RCC 7860 (cell line): ENCODE data around the gene MAN2B2.

ENCODE experiments used
- DNase-seq: peaks from one replicate; pipeline ENCODE4 v3.0.0-alpha.2; 2015; ENCODE audit warnings: low spot score
- FAIRE-seq: peaks from 2 replicates; lab custom pipeline; 2012; peaks lifted over from hg19 to GRCh38; lab: Jason Lieb, UNC

MAN2B2 gene

GRCh38 chr4:6592804-6593563 lies 18.0 kb downstream of the MAN2B2 start:
- DNase-seq (no peak), FAIRE-seq (no peak)

DNA sequence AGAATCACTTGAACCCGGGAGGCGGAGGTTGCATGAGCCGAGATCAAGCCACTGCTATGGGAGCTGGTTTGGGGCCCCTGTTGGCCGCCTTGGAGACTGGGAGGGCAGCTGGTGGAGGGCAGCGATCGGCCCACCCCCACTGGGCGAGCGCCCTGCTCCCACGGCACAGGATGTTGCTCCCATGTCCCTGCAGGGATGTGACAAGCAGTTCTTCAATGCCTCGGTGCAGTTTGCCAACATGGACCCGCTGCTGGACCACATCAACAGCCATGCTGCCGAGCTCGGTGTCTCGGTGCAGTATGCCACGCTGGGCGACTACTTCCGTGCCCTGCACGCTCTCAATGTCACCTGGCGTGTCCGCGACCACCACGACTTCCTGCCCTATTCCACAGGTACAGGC lies 19.4 kb downstream of the MAN2B2 start:
- no peak for FAIRE-seq
- no peak for DNase-seq

DNA sequence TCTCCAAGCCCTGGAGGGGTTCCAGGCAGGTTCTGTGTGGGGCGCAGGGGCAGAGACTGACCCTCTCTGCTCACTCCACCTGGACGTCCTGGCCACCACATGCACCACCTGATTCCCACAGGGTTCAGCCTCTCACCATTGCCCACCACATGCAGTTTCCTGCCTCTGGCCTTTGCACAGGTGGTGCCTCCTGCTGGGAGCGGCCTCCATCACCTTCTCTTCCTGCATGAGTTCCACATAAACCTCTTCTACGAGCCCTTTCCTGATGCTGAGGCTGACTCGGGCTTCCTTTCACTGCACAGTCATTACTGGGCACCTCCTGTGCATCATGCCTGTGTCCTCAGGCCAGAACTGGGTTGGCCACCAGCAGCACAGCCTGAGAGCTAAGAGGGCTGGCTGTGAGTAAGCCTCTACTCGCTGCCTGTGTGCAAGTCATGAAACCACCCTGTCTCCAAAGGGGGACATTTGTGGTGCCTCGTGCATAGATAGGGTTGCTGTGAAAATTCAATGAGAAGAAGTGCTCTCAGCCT lies 19.9 kb downstream of the MAN2B2 start:
- DNase-seq = no peak

GRCh38 chr4:6595897-6596537 lies 21.0 kb downstream of the MAN2B2 start:
- no peak for DNase-seq
- FAIRE-seq = no peak

More for the DNA sequence above, 19.9 kb downstream of the MAN2B2 start:
- no peak for FAIRE-seq

DNA sequence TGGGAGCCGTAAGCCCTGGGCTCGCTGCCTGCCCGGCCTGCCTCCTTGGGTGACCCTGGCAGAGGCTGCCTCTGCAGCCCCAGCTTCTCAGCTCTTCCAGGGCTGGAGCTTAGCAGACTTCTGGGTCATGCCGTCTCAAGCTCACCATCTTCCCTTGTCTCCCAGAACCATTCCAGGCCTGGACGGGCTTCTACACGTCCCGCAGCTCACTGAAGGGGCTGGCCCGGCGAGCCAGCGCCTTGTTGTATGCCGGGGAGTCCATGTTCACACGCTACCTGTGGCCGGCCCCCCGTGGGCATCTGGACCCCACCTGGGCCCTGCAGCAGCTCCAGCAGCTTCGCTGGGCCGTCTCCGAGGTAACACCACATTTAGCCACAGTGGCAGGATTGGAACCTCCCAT lies 22.0 kb downstream of the MAN2B2 start:
- no peak for FAIRE-seq
- DNase-seq = no peak

DNA sequence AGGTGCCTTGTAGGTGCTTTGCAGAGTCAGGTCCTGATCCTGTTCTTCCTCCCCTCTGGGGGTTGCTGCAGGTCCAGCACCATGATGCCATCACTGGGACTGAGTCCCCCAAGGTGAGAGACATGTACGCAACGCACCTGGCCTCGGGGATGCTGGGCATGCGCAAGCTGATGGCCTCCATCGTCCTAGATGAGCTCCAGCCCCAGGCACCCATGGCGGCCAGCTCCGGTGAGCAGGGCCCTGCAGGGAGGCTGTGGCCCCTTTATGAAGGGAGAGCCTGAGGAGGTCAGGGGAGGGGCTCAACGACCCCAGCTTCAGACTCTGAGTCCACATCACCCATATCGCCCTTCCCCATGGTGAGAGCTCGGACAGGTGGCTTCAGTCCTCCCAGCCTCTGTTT lies 23.1 kb downstream of the MAN2B2 start:
- DNase-seq (no peak), FAIRE-seq (no peak)

DNA sequence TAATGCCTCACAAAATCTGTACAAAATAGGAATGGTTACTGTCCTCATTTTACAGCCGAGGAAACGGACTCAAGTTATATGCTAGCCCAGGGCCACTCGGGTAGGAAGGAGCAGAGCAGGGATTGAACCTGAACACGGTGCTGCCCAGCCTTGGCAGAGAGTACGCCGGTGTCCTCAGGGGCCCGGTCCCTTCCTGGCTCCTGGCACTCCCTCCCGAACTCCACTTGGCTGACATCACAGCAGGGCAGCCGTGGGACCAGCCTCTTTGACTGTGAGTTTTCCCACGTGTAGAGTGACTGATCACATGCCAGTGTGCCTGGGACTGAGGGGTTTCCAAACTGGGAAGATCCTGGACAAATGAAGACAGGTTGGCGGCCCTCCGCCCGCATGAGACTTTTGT lies 23.7 kb downstream of the MAN2B2 start:
- FAIRE-seq = no peak
- DNase-seq = no peak

DNA sequence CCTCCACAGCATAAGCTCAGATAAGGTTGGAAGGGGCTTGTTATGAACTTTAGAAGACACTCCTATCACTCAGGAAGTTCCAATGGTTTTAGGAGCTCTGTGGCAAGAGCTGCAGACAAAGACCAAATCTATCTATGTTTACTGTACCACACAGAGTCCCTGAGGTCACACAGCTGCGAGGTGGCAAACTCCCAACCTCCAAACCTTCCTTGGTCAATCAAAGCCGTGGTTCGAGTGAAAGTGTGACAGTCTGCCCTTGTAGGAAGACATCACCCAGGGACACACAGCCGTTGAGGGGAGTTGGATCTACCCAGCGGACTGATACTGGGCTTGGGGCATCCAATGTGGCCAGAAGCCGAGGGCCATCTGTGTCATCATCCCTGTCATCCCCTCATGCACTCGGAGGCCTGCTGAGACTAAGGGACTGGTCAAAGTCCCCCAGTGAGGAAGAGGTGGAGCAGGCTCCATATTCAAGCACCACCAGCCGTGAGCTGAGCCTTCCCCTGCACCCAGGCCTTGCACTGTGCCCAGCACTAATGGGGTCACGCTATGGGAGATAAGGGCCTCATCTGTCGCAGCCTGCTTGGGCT lies 26.8 kb downstream of the MAN2B2 start:
- DNase-seq (no peak), FAIRE-seq (no peak)

- no peak for FAIRE-seq
- no peak for DNase-seq
These were observed 27.3 kb downstream of the MAN2B2 start for GRCh38 chr4:6602289-6602688.

DNA sequence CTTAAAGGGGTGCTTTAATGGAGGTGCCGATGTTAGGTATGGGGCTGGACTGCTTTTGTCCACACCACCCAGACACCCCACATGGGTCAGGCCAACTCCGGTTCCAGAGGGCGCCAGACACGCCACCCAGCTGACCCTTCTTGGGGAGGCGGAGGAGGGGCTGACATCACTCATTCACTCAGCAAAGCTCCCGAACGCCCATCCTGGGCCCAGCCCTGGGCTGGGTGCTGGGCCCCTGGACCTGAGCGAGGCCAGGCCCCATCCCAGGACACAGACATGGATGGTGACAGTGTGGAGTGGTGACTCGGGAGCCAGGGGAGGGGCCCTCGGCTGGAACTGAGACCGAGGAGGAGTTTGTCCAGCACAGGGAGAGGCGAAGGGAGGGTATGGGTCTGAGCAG lies 28.1 kb downstream of the MAN2B2 start:
- FAIRE-seq = no peak

DNA sequence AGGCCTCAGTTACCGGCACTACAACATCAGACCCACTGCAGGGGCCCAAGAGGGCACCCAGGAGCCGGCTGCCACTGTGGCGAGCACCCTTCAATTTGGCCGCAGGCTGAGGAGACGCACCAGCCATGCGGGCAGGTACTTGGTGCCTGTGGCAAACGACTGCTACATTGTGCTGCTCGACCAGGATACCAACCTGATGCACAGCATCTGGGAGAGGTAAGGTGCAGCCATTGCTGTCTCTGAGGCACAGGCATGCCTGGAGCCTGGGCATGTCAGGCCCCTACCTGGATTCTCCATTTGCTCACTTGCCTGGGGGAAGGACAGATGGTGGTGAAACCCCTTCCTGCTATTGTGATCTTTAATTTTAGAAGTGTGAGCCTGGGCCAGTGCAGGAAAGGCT lies 30.1 kb downstream of the MAN2B2 start:
- no peak for FAIRE-seq
- DNase-seq = no peak

More for the DNA sequence above, 28.1 kb downstream of the MAN2B2 start:
- DNase-seq = no peak

GRCh38 chr4:6605605-6606004 lies 30.6 kb downstream of the MAN2B2 start:
- DNase-seq (no peak), FAIRE-seq (no peak)

GRCh38 chr4:6606465-6607235 lies 31.7 kb downstream of the MAN2B2 start:
- FAIRE-seq (no peak), DNase-seq (no peak)

- DNase-seq (no peak), FAIRE-seq (no peak)
These were observed 32.5 kb downstream of the MAN2B2 start for GRCh38 chr4:6607368-6608055.

DNA sequence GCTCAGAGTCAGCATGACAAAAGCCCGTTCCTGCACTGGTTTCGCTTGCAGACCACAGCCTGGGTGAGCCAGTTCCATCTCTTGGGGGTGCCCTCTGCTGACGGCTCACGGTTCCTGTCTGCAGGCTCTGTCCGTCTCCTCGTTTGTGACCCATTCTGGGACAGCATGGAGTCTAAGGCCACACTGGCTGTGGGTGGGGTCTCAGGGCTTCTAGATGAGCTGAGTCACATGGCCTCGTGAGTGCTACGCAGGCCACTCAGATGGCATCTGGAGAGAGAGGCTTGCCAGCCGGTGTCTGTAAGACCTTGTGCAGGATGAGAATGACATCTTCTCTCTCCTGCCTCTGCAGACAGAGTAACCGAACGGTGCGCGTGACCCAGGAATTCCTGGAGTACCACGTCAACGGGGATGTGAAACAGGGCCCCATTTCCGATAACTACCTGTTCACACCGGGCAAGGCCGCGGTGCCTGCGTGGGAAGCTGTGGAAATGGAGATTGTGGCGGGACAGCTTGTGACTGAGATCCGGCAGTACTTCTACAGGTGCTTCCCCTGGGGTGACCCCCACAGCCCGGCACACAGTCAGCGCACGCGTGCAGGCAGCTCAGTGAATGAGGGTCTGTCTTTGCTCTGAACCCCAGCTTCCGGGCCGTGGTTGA lies 33.9 kb downstream of the MAN2B2 start:
- FAIRE-seq = no peak
- no peak for DNase-seq

- no peak for FAIRE-seq
- DNase-seq = no peak
These were observed 34.6 kb downstream of the MAN2B2 start for GRCh38 chr4:6609415-6610079.

- FAIRE-seq = no peak
These were observed 36.0 kb downstream of the MAN2B2 start for GRCh38 chr4:6610856-6611430.

DNA sequence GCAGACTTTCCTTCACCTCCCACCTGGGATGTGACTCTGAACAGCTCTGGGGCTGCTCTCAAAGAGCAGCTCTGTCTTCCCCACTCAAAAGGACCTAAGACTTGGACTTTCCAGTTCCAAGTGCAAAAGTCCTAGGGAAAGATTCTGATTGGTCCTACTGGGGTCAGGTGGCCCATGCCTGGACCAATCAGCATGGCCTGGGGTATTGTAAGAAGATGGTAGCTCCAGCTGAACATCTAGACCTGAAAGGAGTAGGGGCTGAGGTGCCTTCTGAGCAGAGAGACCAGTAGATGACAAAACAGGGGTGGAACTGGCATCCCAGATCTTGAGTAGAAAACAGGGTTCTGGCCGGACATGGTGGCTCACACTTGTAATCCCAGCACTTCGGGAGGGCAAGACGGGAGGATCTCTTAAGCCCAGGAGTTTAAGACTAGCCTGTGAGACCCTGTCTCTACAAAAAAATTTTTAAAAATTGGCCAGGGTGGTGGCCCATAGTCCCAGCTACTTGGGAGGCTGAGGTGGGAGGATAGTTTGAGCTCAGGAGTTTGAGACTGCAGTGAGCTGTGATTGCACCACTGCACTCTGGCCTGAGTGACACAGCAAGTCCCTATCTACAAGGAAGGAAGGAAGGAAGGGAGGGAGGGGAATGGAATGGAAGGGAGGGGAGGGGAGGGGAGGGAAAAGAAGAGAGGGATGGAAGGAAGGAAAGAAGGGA lies 38.1 kb downstream of the MAN2B2 start:
- DNase-seq (no peak), FAIRE-seq (no peak)

More at GRCh38 chr4:6610856-6611430, 36.0 kb downstream of the MAN2B2 start:
- DNase-seq = no peak
